ENCODE results near the gene FERMT1. TPM values are rescaled to one million over a fixed set of nuclear protein-coding genes. Genes with fewer than 3 reads are reported as not detected.

Gene FERMT1
- total RNA-seq, 1 experiment from 2014 or later: 0.95 TPM

GRCh38 chr20:6157345-6157744 is 34.5 kb upstream of the FERMT1 start:
- no peak for ATAC-seq
- in situ Hi-C loops (cut with HindIII; ENCODE audit: low pct_unique_long_range_greater_than_20kb, low sequenced_read_pairs): no loop called here
- intact Hi-C loops (cut with micrococcal nuclease; ENCODE audit: unreplicated experiment): no loop called here
- DNase-seq (ENCODE audit: low read depth, low spot score): no peak
- no peaks in the 10 kb centered on the region for H3K4me1 ChIP-seq (ENCODE audit: control insufficient read depth, insufficient read depth, low read length)
- no peak overlapping the region for H3K27ac ChIP-seq (ENCODE audit: low read length)
- ChIA-PET POLR2A (no interaction called here), CTCF (no interaction called here)
- no TSS peak for BruUV-seq (replicated peaks)
- no peaks in the 10 kb centered on the region for H3K36me3 ChIP-seq (ENCODE audit: control insufficient read depth, insufficient read depth, low read length)
- TF ChIP-seq CTCF (IDR thresholded peaks at IDR 0.05) (peak; percentile 53), TCF7L2 (IDR thresholded peaks at IDR 0.05; ENCODE audit: low read depth, low read length) (no peak), POLR2AphosphoS5 (IDR thresholded peaks at IDR 0.05; ENCODE audit: low read depth, low read length) (no peak), SIN3A (IDR thresholded peaks at IDR 0.05; ENCODE audit: borderline replicate concordance, insufficient read depth, low read depth, low read length) (no peak)
- TF ChIP-seq, protein P1, sequence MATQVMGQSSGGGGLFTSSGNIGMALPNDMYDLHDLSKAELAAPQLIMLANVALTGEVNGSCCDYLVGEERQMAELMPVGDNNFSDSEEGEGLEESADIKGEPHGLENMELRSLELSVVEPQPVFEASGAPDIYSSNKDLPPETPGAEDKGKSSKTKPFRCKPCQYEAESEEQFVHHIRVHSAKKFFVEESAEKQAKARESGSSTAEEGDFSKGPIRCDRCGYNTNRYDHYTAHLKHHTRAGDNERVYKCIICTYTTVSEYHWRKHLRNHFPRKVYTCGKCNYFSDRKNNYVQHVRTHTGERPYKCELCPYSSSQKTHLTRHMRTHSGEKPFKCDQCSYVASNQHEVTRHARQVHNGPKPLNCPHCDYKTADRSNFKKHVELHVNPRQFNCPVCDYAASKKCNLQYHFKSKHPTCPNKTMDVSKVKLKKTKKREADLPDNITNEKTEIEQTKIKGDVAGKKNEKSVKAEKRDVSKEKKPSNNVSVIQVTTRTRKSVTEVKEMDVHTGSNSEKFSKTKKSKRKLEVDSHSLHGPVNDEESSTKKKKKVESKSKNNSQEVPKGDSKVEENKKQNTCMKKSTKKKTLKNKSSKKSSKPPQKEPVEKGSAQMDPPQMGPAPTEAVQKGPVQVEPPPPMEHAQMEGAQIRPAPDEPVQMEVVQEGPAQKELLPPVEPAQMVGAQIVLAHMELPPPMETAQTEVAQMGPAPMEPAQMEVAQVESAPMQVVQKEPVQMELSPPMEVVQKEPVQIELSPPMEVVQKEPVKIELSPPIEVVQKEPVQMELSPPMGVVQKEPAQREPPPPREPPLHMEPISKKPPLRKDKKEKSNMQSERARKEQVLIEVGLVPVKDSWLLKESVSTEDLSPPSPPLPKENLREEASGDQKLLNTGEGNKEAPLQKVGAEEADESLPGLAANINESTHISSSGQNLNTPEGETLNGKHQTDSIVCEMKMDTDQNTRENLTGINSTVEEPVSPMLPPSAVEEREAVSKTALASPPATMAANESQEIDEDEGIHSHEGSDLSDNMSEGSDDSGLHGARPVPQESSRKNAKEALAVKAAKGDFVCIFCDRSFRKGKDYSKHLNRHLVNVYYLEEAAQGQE (IDR thresholded peaks at IDR 0.05; ENCODE audit: insufficient read depth in 1 of 2, low read depth in 2 of 2, low read length in 1 of 2): no peak
- no peak overlapping the region for H3K4me3 ChIP-seq (ENCODE audit: low read depth in 2 of 2, low read length in 2 of 2)
- H3K9me3 ChIP-seq (ENCODE audit: control insufficient read depth, insufficient read depth, low read depth, low read length): no peaks in the 10 kb centered on the region
- H3K27me3 ChIP-seq (ENCODE audit: control insufficient read depth, insufficient read depth, low read length): 0 out of 2 replicates have a peak, but pooled peaks cover 3% of the 10 kb centered on the region

- no TSS peak for BruUV-seq (replicated peaks)
- TF ChIP-seq, protein P1 (IDR thresholded peaks at IDR 0.05; ENCODE audit: insufficient read depth in 1 of 2, low read depth in 2 of 2, low read length in 1 of 2): no peak
- TF ChIP-seq TCF7L2 (IDR thresholded peaks at IDR 0.05; ENCODE audit: low read depth, low read length) (no peak), CTCF (IDR thresholded peaks at IDR 0.05) (no peak), SIN3A (IDR thresholded peaks at IDR 0.05; ENCODE audit: borderline replicate concordance, insufficient read depth, low read depth, low read length) (no peak), POLR2AphosphoS5 (IDR thresholded peaks at IDR 0.05; ENCODE audit: low read depth, low read length) (no peak)
- no peaks in the 10 kb centered on the region for H3K27me3 ChIP-seq (ENCODE audit: control insufficient read depth, insufficient read depth, low read length)
These were observed 29.9 kb upstream of the FERMT1 start for GRCh38 chr20:6152777-6153176.

More at GRCh38 chr20:6152777-6153176, 29.9 kb upstream of the FERMT1 start:
- H3K4me3 ChIP-seq (ENCODE audit: low read depth in 2 of 2, low read length in 2 of 2): no peak overlapping the region
- POLR2A ChIA-PET: no interaction called here
- no peak overlapping the region for H3K27ac ChIP-seq (ENCODE audit: low read length)
- in situ Hi-C loops (cut with HindIII; ENCODE audit: low pct_unique_long_range_greater_than_20kb, low sequenced_read_pairs) (no loop called here), intact Hi-C loops (cut with micrococcal nuclease; ENCODE audit: unreplicated experiment) (no loop called here)
- H3K9me3 ChIP-seq (ENCODE audit: control insufficient read depth, insufficient read depth, low read depth, low read length): no peaks in the 10 kb centered on the region
- DNase-seq (ENCODE audit: low read depth, low spot score) (no peak), ATAC-seq (no peak)
- no peaks in the 10 kb centered on the region for H3K4me1 ChIP-seq (ENCODE audit: control insufficient read depth, insufficient read depth, low read length)
- CTCF ChIA-PET: no interaction called here
- H3K36me3 ChIP-seq (ENCODE audit: control insufficient read depth, insufficient read depth, low read length): no peaks in the 10 kb centered on the region
